Type B pancreatic cell (in vitro differentiated cells): ENCODE measurements around the gene FRG2C. TPM values are rescaled to one million over a fixed set of nuclear protein-coding genes. Genes with fewer than 3 reads are reported as not detected.
A peak's percentile ranks its signal among the peaks of the same experiment; 100 is the strongest.
"Not testable (repeated sequence)": the region's sequence is repeated elsewhere in the genome, so short reads cannot be mapped to it uniquely, and the experiment has no call there.

ENCODE experiments used
- DNase-seq: peaks from one replicate; pipeline ENCODE4 v3.0.0; 2021; ENCODE audit warnings: mixed read lengths; ENCODE audit not compliant: unreplicated experiment; ENCODE audit errors: extremely low spot score
- H3K27ac Mint-ChIP-seq: 2 replicates; pipeline ENCODE4 v1.8.0; 2021; ENCODE audit warnings: mild to moderate bottlenecking, mixed read lengths
- H3K27me3 Mint-ChIP-seq: 2 replicates; pipeline ENCODE4 v1.8.0; 2021; ENCODE audit warnings: mixed read lengths
- H3K36me3 Mint-ChIP-seq: 2 replicates; pipeline ENCODE4 v1.8.0; 2021; ENCODE audit warnings: mixed read lengths
- H3K4me1 Mint-ChIP-seq: one replicate; pipeline ENCODE4 v1.8.0; 2021; ENCODE audit warnings: mixed read lengths; ENCODE audit not compliant: unreplicated experiment
- H3K4me3 Mint-ChIP-seq: 2 replicates; pipeline ENCODE4 v1.8.0; 2021; ENCODE audit warnings: mild to moderate bottlenecking, mixed read lengths
- H3K9me3 Mint-ChIP-seq: 2 replicates; pipeline ENCODE4 v1.8.0; 2021; ENCODE audit warnings: mixed read lengths
- CTCF ChIP-seq: fragments of 200-600 bp; sonication (generic); conservative IDR thresholded peaks from 2 replicates; pipeline ENCODE4 v1.5.0; 2021; ENCODE audit warnings: antibody characterized with exemption, mild to moderate bottlenecking
- total RNA-seq: library from RNA; stranded (reverse); gene quantifications from 2 replicates; pipeline ENCODE4 v1.2.1, GENCODE V29; 2021; ENCODE audit warnings: low replicate concordance

FRG2C gene
- total RNA-seq, 1 donor from 2014 or later, result not detected

- H3K27ac Mint-ChIP-seq, DNase-seq, H3K9me3 Mint-ChIP-seq: not testable (repeated sequence)
Measured at GRCh38 chr3:75643031-75643800, 20.9 kb upstream of the FRG2C start.

GRCh38 chr3:75645548-75645947 is 18.6 kb upstream of the FRG2C start:
- DNase-seq, H3K36me3 Mint-ChIP-seq, H3K27me3 Mint-ChIP-seq, H3K27ac Mint-ChIP-seq, H3K4me1 Mint-ChIP-seq, H3K9me3 Mint-ChIP-seq, H3K4me3 Mint-ChIP-seq: not testable (repeated sequence)

More at GRCh38 chr3:75643031-75643800, 20.9 kb upstream of the FRG2C start:
- H3K36me3 Mint-ChIP-seq, H3K4me1 Mint-ChIP-seq, H3K27me3 Mint-ChIP-seq: not testable (repeated sequence)
- TF ChIP-seq CTCF, result peak; percentile 77
- H3K4me3 Mint-ChIP-seq, result peak overlapping the region; percentile 80

- Mint-ChIP-seq H3K4me3 (no peak overlapping the region), H3K9me3 (no peaks in the 10 kb centered on the region), H3K27me3 (peaks cover 33% of the 10 kb centered on the region), H3K27ac (no peak overlapping the region), H3K36me3 (no peaks in the 10 kb centered on the region), H3K4me1 (no peaks in the 10 kb centered on the region)
- no peak for DNase-seq
- no peak for TF ChIP-seq CTCF
Measured at GRCh38 chr3:75650191-75650590, 13.9 kb upstream of the FRG2C start.

GRCh38 chr3:75655101-75655904 is 8.8 kb upstream of the FRG2C start:
- not testable (repeated sequence) for DNase-seq, H3K27ac Mint-ChIP-seq, H3K36me3 Mint-ChIP-seq, H3K4me1 Mint-ChIP-seq, H3K9me3 Mint-ChIP-seq
- Mint-ChIP-seq H3K27me3 (peaks cover 68% of the 10 kb centered on the region), H3K4me3 (peak overlapping the region; percentile 64)

GRCh38 chr3:75655956-75656355 is 8.2 kb upstream of the FRG2C start:
- H3K4me1 Mint-ChIP-seq, H3K27ac Mint-ChIP-seq, H3K36me3 Mint-ChIP-seq, H3K9me3 Mint-ChIP-seq, DNase-seq: not testable (repeated sequence)
- Mint-ChIP-seq H3K4me3 (peak overlapping the region; percentile 64), H3K27me3 (peaks cover 71% of the 10 kb centered on the region)

- not testable (repeated sequence) for H3K27ac Mint-ChIP-seq, H3K4me1 Mint-ChIP-seq
Measured at GRCh38 chr3:75658411-75659107, 5.6 kb upstream of the FRG2C start.

More at GRCh38 chr3:75658411-75659107, 5.6 kb upstream of the FRG2C start:
- not testable (repeated sequence) for DNase-seq, H3K36me3 Mint-ChIP-seq, H3K9me3 Mint-ChIP-seq
- Mint-ChIP-seq H3K4me3 (peak overlapping the region; percentile 88), H3K27me3 (peaks cover 74% of the 10 kb centered on the region)
- TF ChIP-seq CTCF, result peak; percentile 70
